Mucosa of descending colon (tissue), 3 donors: Measurements from ENCODE around the gene SPTB. TPM values are rescaled to one million over a fixed set of nuclear protein-coding genes. Genes with fewer than 3 reads are reported as not detected.

Source experiments
- ATAC-seq: fragments of 200-7000 bp; cut with Tn5 transposase; one replicate; pipeline ENCODE4 v1.9.1; 2020; ENCODE audit warnings: mild to moderate bottlenecking, moderate library complexity
- DNase-seq, 3 donors: peaks; one replicate each; pipeline ENCODE4 v3.0.0-alpha.2; 2020
- H3K36me3 ChIP-seq: fragments of 200-600 bp; one replicate; pipeline ENCODE4 v1.8.0; 2021; ENCODE audit warnings: low read depth, mild to moderate bottlenecking
- H3K4me1 ChIP-seq: fragments of 200-600 bp; one replicate; pipeline ENCODE4 v1.8.0; 2021; ENCODE audit warnings: low read depth, mild to moderate bottlenecking
- H3K4me3 ChIP-seq: fragments of 200-600 bp; one replicate; pipeline ENCODE4 v1.8.0; 2021; ENCODE audit warnings: mild to moderate bottlenecking
- H3K9me3 ChIP-seq: fragments of 200-600 bp; one replicate; pipeline ENCODE4 v1.8.0; 2021; ENCODE audit warnings: mild to moderate bottlenecking
- CTCF ChIP-seq: fragments of 200-600 bp; IDR thresholded peaks from one replicate; pipeline ENCODE4 v1.8.0; 2022; ENCODE audit warnings: antibody characterized with exemption, mild to moderate bottlenecking
- intact Hi-C, 2 donors: fragments of 100-400 bp; cut with DNase I in 1 of 2; cut with micrococcal nuclease in 1 of 2; formaldehyde crosslinking; loops; one replicate each; pipeline versions ENCODE4 v1.11.0 to v1.11.1; 2022; cut with DNase I, micrococcal nuclease
- total RNA-seq, 3 donors: library from RNA; stranded (reverse); fragmentation: NEBNext Ultra II Directional in 2 of 3; extraction: Animal tissue kit (Norgen Biotek cat#: 25700) in 2 of 3; gene quantifications; one replicate each; pipeline versions ENCODE4 v1.2.1 to v1.2.4, GENCODE V29; 2021 to 2023
- donor health status: DM: no; HTN: no; CAD: no; lungs with moderate emphysema.
- donor health status: DM: no; HTN: no; CAD: no.
- donor health status: DM: no; HTN: yes; CAD: no.

The SPTB gene
- total RNA-seq, 3 donors from 2014 or later: 0.35 to 1.4 (median 0.51) TPM

- no peaks in the 10 kb centered on the region for H3K9me3 ChIP-seq
- no peak overlapping the region for H3K4me3 ChIP-seq
- peaks cover 57% of the 10 kb centered on the region for H3K4me1 ChIP-seq
- ATAC-seq (no peak), DNase-seq (peak in 1 of 3 donors; percentile 35)
- no peak for TF ChIP-seq CTCF
- no peaks in the 10 kb centered on the region for H3K36me3 ChIP-seq
- intact Hi-C loops: no loop called here
These were observed 154.4 kb downstream of the SPTB start for GRCh38 chr14:64725261-64725815.

GRCh38 chr14:64724578-64724930 is 155.2 kb downstream of the SPTB start:
- TF ChIP-seq CTCF: no peak
- Histone ChIP-seq H3K9me3 (no peaks in the 10 kb centered on the region), H3K36me3 (no peaks in the 10 kb centered on the region), H3K4me3 (no peak overlapping the region), H3K4me1 (peaks cover 63% of the 10 kb centered on the region)
- DNase-seq (peak in 1 of 3 donors; percentile 35), ATAC-seq (no peak)
- intact Hi-C loops: no loop called here

- ATAC-seq (peak; percentile 17), DNase-seq (peak in 1 of 3 donors; percentile 46)
- intact Hi-C loops: no loop called here
- TF ChIP-seq CTCF: no peak
- H3K36me3 ChIP-seq: no peaks in the 10 kb centered on the region
- peaks cover 69% of the 10 kb centered on the region for H3K4me1 ChIP-seq
- no peak overlapping the region for H3K4me3 ChIP-seq
- H3K9me3 ChIP-seq: no peaks in the 10 kb centered on the region
These were observed 155.8 kb downstream of the SPTB start for GRCh38 chr14:64723691-64724577.

- intact Hi-C loops: no loop called here
- DNase-seq (peak in 1 of 3 donors; percentile 39), ATAC-seq (no peak)
- no peaks in the 10 kb centered on the region for H3K9me3 ChIP-seq
- H3K4me1 ChIP-seq: peaks cover 78% of the 10 kb centered on the region
- H3K36me3 ChIP-seq: no peaks in the 10 kb centered on the region
- TF ChIP-seq CTCF: no peak
- no peak overlapping the region for H3K4me3 ChIP-seq
These were observed 156.8 kb downstream of the SPTB start for GRCh38 chr14:64722842-64723447.

GRCh38 chr14:64721899-64722298 is 157.8 kb downstream of the SPTB start:
- Histone ChIP-seq H3K36me3 (no peaks in the 10 kb centered on the region), H3K4me3 (no peak overlapping the region), H3K4me1 (peaks cover 83% of the 10 kb centered on the region), H3K9me3 (no peaks in the 10 kb centered on the region)
- no peak for TF ChIP-seq CTCF
- no peak for ATAC-seq
- peak in 1 of 3 donors; percentile 24 for DNase-seq
- intact Hi-C loops: no loop called here
